HepG2 (cell line): Measurements from ENCODE around the gene FAM162A.
"Not testable (repeated sequence)": the region's sequence is repeated elsewhere in the genome, so short reads cannot be mapped to it uniquely, and the experiment has no call there.

Experiments used
- ATF1 ChIP-seq: IDR thresholded peaks from 2 replicates; pipeline ENCODE4 v1.6.1; 2016; ENCODE audit warnings: mild to moderate bottlenecking, control low read depth
- CHD4 ChIP-seq: fragments of 200-600 bp; sonication (generic); IDR thresholded peaks from 2 replicates; pipeline ENCODE4 v1.7.0; 2017; ENCODE audit warnings: mild to moderate bottlenecking, low read length, borderline replicate concordance
- EZH2 ChIP-seq: conservative IDR thresholded peaks from 2 replicates; pipeline ENCODE4 v1.6.1; 2012; ENCODE audit warnings: mild to moderate bottlenecking, low read depth, low read length, moderate library complexity
- KAT2B ChIP-seq: fragments of 150-350 bp; IDR thresholded peaks from 2 replicates; pipeline ENCODE4 v1.6.1; 2014; ENCODE audit warnings: low read depth, low read length, borderline replicate concordance
- MTA3 ChIP-seq: sonication (generic); formaldehyde crosslinking; IDR thresholded peaks from 2 replicates; pipeline ENCODE4 v1.4.0; 2020; ENCODE audit warnings: missing genetic modification reagents
- POLR2A ChIP-seq, 2 experiments: IDR thresholded peaks; 2 replicates each; pipeline ENCODE4 v1.6.1; 2011; ENCODE audit warnings: low read depth in 2 of 2, low read length in 2 of 2, mild to moderate bottlenecking in 1 of 2, moderate library complexity in 1 of 2; ENCODE audit not compliant: insufficient read depth in 1 of 2
- ZNF143 ChIP-seq: sonication (generic); formaldehyde crosslinking; IDR thresholded peaks from 2 replicates; pipeline ENCODE4 v1.4.0; 2020; ENCODE audit warnings: missing genetic modification reagents
- ZNF24 ChIP-seq: fragments of 450-650 bp; IDR thresholded peaks from 2 replicates; pipeline ENCODE4 v1.6.1; 2017; ENCODE audit warnings: antibody characterized with exemption, mild to moderate bottlenecking
- ZNF605 ChIP-seq: sonication (generic); formaldehyde crosslinking; IDR thresholded peaks from 2 replicates; pipeline ENCODE4 v1.8.0; 2022; ENCODE audit warnings: mild to moderate bottlenecking, missing genetic modification reagents
- TF ChIP-seq, protein P1 (sequence below), 2 experiments: sonication (generic) in 1 of 2; formaldehyde crosslinking in 1 of 2; IDR thresholded peaks; 2 replicates each; pipeline versions ENCODE4 v1.4.0 to v1.6.1; 2016 to 2020; ENCODE audit warnings: borderline replicate concordance in 1 of 2, low read depth in 1 of 2, mild to moderate bottlenecking in 1 of 2, missing genetic modification reagents in 1 of 2
- TF ChIP-seq, protein P2 (sequence below): sonication (generic); formaldehyde crosslinking; IDR thresholded peaks from 2 replicates; pipeline ENCODE4 v1.5.0; 2020; ENCODE audit warnings: mild to moderate bottlenecking, missing genetic modification reagents, moderate library complexity

DNA sequence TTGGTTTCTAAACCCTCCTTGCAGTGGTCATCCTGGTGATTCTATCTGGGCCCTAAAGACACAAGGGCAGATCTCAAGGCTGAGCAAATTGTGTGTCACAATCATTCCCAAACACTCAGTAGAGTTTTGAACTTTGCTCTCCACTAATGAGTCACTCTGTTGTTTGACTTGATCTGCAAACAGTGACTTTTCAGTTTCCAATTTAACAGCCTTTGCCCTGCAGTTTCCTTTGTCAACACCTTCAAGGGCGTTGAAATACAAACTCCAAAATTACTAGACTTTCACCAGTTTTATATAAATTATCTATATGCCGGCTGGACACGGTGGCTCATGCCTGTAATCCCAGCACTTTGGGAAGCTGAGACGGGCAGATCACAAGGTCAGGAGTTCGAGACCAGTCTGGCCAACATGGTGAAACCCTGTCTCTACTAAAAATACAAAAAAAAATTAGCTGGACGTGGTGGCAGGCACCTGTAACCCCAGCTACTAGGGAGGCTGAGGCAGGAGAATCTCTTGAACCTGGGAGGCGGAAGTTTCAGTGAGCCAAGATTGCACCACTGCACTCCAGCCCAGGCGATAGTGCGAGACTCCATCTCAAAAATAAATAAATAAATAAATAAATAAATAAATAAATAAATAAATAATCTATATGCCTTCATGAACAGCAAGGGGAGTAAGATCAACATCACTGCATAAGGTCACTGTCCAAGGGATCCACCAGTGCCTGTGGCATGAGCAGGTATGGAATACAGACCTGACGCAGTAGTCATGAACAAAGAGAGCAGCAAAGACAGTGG, 18.2 kb upstream of the FAM162A start:
- TF ChIP-seq CHD4 (peak; percentile 66; the same call in 1 of the 2 replicates), ZNF605 (CRISPR knock-in tag) (peak; percentile 22; the same call in 1 of the 2 replicates), ATF1 (CRISPR knock-in tag) (peak; percentile 44; the same call in 1 of the 2 replicates), POLR2A (IDR thresholded peaks at IDR 0.05; ENCODE audit: insufficient read depth in 1 of 2, low read depth in 2 of 2, low read length in 2 of 2) (peak in 1 of 2 experiments; percentile 42; a peak in 1 of 4 replicates)
- not testable (repeated sequence) for TF ChIP-seq ZNF24; MTA3 (CRISPR knock-in tag); ZNF143 (CRISPR knock-in tag); EZH2; KAT2B
- TF ChIP-seq, protein P1, sequence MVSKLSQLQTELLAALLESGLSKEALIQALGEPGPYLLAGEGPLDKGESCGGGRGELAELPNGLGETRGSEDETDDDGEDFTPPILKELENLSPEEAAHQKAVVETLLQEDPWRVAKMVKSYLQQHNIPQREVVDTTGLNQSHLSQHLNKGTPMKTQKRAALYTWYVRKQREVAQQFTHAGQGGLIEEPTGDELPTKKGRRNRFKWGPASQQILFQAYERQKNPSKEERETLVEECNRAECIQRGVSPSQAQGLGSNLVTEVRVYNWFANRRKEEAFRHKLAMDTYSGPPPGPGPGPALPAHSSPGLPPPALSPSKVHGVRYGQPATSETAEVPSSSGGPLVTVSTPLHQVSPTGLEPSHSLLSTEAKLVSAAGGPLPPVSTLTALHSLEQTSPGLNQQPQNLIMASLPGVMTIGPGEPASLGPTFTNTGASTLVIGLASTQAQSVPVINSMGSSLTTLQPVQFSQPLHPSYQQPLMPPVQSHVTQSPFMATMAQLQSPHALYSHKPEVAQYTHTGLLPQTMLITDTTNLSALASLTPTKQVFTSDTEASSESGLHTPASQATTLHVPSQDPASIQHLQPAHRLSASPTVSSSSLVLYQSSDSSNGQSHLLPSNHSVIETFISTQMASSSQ (IDR thresholded peaks at IDR 0.05; ENCODE audit: low read depth), result peak; percentile 21; the same call in 1 of the 2 replicates
- TF ChIP-seq, protein P1 (CRISPR knock-in tag; IDR thresholded peaks at IDR 0.05; ENCODE audit: borderline replicate concordance), result peak; percentile 56; the same call in 1 of the 2 replicates
- TF ChIP-seq, protein P2, sequence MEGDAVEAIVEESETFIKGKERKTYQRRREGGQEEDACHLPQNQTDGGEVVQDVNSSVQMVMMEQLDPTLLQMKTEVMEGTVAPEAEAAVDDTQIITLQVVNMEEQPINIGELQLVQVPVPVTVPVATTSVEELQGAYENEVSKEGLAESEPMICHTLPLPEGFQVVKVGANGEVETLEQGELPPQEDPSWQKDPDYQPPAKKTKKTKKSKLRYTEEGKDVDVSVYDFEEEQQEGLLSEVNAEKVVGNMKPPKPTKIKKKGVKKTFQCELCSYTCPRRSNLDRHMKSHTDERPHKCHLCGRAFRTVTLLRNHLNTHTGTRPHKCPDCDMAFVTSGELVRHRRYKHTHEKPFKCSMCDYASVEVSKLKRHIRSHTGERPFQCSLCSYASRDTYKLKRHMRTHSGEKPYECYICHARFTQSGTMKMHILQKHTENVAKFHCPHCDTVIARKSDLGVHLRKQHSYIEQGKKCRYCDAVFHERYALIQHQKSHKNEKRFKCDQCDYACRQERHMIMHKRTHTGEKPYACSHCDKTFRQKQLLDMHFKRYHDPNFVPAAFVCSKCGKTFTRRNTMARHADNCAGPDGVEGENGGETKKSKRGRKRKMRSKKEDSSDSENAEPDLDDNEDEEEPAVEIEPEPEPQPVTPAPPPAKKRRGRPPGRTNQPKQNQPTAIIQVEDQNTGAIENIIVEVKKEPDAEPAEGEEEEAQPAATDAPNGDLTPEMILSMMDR (CRISPR knock-in tag), result not testable (repeated sequence)
